HG03571 (cell line): ENCODE measurements around the gene RFX4.
"Not testable (repeated sequence)": the region's sequence is repeated elsewhere in the genome, so short reads cannot be mapped to it uniquely, and the experiment has no call there.

Source experiments
- ATAC-seq: cut with Tn5 transposase; IDR thresholded peaks from one replicate; pipeline ENCODE4 v1.9.1; 2021; ENCODE audit not compliant: unreplicated experiment

Gene RFX4

GRCh38 chr12:106685381-106685780 lies 102.6 kb downstream of the RFX4 start:
- no peak for ATAC-seq

- no peak for ATAC-seq
Measured at GRCh38 chr12:106687672-106688071, 104.9 kb downstream of the RFX4 start.

GRCh38 chr12:106690569-106691305 lies 107.9 kb downstream of the RFX4 start:
- no peak for ATAC-seq

- not testable (repeated sequence) for ATAC-seq
Measured at GRCh38 chr12:106692033-106692432, 109.2 kb downstream of the RFX4 start.

- no peak for ATAC-seq
Measured at GRCh38 chr12:106692896-106693820, 110.4 kb downstream of the RFX4 start.

- no peak for ATAC-seq
Measured at GRCh38 chr12:106696071-106696470, 113.3 kb downstream of the RFX4 start.

GRCh38 chr12:106696681-106697417 lies 114.0 kb downstream of the RFX4 start:
- ATAC-seq, result no peak

- no peak for ATAC-seq
Measured at GRCh38 chr12:106704081-106704480, 121.3 kb downstream of the RFX4 start.

GRCh38 chr12:106705971-106706370 lies 123.2 kb downstream of the RFX4 start:
- no peak for ATAC-seq

- no peak for ATAC-seq
Measured at GRCh38 chr12:106709068-106709511, 126.3 kb downstream of the RFX4 start.

GRCh38 chr12:106710143-106710893 lies 127.5 kb downstream of the RFX4 start:
- no peak for ATAC-seq

- ATAC-seq, result no peak
Measured at GRCh38 chr12:106711316-106711715, 128.5 kb downstream of the RFX4 start.

GRCh38 chr12:106712768-106713167 lies 130.0 kb downstream of the RFX4 start:
- ATAC-seq, result no peak

- no peak for ATAC-seq
Measured at GRCh38 chr12:106714926-106715325, 132.1 kb downstream of the RFX4 start.

GRCh38 chr12:106715582-106715981 lies 132.8 kb downstream of the RFX4 start:
- no peak for ATAC-seq

- ATAC-seq, result no peak
Measured at GRCh38 chr12:106717673-106718072, 134.9 kb downstream of the RFX4 start.

- ATAC-seq, result no peak
Measured at GRCh38 chr12:106719879-106720278, 137.1 kb downstream of the RFX4 start.

GRCh38 chr12:106720696-106721095 lies 137.9 kb downstream of the RFX4 start:
- ATAC-seq, result no peak

- no peak for ATAC-seq
Measured at GRCh38 chr12:106721915-106722314, 139.1 kb downstream of the RFX4 start.

- ATAC-seq, result no peak
Measured at GRCh38 chr12:106722837-106723236, 140.0 kb downstream of the RFX4 start.

- no peak for ATAC-seq
Measured at GRCh38 chr12:106723416-106723815, 140.6 kb downstream of the RFX4 start.
